ENCODE measurements around the gene CYTH1. TPM values are rescaled to one million over a fixed set of nuclear protein-coding genes. Genes with fewer than 3 reads are reported as not detected.

The CYTH1 gene
- total and polyA plus RNA-seq, 10 of the 15 experiments (the other 5 are each of a cell fraction or from before 2014, with no cell fraction given) = 6.6 to 188 (median 145) TPM

DNA sequence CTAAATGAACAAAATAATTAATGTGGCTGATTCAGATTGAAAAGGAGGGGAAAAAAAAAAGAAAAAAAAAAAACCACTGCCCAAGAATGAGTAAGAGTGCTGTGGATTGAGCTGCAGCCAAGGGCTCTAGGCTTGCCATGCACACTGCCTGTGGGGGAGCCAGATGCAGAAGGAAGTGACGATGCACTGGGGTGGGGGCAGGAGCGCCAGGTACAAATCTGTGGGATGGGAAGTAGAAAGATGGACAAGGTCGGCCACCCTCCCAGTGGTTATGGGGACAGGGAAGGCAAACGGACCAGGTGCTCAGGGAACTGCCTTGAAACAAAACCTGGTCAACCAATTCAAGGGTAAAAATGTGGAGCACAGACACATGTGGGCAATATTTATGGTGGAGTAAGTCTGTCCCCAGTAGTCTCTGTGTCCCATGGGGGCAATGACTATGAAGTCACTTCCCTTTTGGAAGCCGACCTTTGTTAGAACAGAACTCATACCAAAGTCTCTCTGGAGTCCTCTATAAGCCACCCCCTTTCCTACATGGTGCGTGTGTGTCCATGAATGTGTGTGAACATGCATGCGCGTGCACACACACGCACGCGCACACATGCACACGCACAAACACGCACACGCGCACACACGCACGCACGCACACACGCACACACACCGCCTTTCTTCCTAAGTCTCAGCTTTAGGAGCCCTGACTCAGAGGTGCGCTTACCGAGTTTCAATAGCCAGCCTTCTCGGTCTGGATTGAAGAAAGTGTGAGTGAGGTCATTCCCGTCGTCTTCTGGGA is 84.3 kb downstream of the CYTH1 start:
- Histone ChIP-seq H3K36me3 (ENCODE audit: control insufficient read depth in 2 of 2, insufficient read depth in 2 of 2, low read length in 1 of 2) (peaks cover 34 to 59% of the 10 kb centered on the region in 2 experiments), H3K4me1 (ENCODE audit: control insufficient read depth, insufficient read depth, low read length) (peaks cover 55% of the 10 kb centered on the region), H3K79me2 (ENCODE audit: control insufficient read depth, insufficient read depth, low read length) (peaks cover 49% of the 10 kb centered on the region), H3K9me3 (replicated peaks; ENCODE audit: control insufficient read depth, insufficient read depth, low read length) (no peaks in the 10 kb centered on the region), H3K4me2 (ENCODE audit: control insufficient read depth, insufficient read depth) (peak overlapping the region; percentile 80), H3K4me3 (peak overlapping the region; percentile 25; the same call in 1 of the 2 replicates), H2AFZ (ENCODE audit: control insufficient read depth, low read depth, low read length) (no peak overlapping the region), H3K27me3 (replicated peaks in 1 of 2; ENCODE audit: control insufficient read depth in 2 of 2, insufficient read depth in 2 of 2, low read length in 1 of 2) (no peaks in the 10 kb centered on the region), H3K9ac (ENCODE audit: control insufficient read depth, insufficient read depth, low read length) (no peak overlapping the region), H4K20me1 (ENCODE audit: control insufficient read depth, insufficient read depth) (no peaks in the 10 kb centered on the region), H3K27ac (ENCODE audit: control insufficient read depth, insufficient read depth) (peak overlapping the region; percentile 97)
- POLR2A ChIA-PET = interaction anchor here (0.6 to 3.1 kb wide), 16 partner anchors 9 to 839 kb away, joined by 3 to 31 read pairs (median 6); no protein-coding TSS in a partner anchor
- CTCF ChIA-PET = interaction anchor here (0.6 to 6.0 kb wide), 8 partner anchors 9 to 275 kb away, joined by 3 to 69 read pairs (median 3); no protein-coding TSS in a partner anchor
- 68% methylated on average over 25 of the region's 25 CpGs for WGBS (ENCODE audit: insufficient coverage, insufficient replicate concordance, low lambda C conversion rate, missing lambda C conversion rate)
- SMC1A ChIA-PET (ENCODE audit: uncharacterized antibody, unreplicated experiment) = interaction anchor here (0.8 to 6.7 kb wide), 12 partner anchors 9 to 49 kb away, joined by 3 to 98 read pairs (median 5); no protein-coding TSS in a partner anchor
- intact Hi-C loops (cut with micrococcal nuclease; ENCODE audit: unreplicated experiment) (no loop called here), in situ Hi-C loops (cut with MboI) (no loop called here)
- no TSS peak for BruUV-seq (replicated peaks)
- DNase-seq (ENCODE audit: low read depth, low spot score) = no peak
- ATAC-seq = peak; percentile 67
- no peak for FAIRE-seq
- RAD21 ChIA-PET (ENCODE audit: unreplicated experiment) = interaction anchor here (0.7 to 4.9 kb wide), 12 partner anchors 9 to 102 kb away, joined by 3 to 52 read pairs (median 10); no protein-coding TSS in a partner anchor
- TF ChIP-seq TAF1 (IDR thresholded peaks at IDR 0.05; ENCODE audit: borderline replicate concordance, low read depth, low read length) (no peak), JUND (IDR thresholded peaks at IDR 0.05; ENCODE audit: low read depth, low read length) (no peak), RAD21 (IDR thresholded peaks at IDR 0.05; ENCODE audit: insufficient read depth, low read depth, low read length) (no peak), PML (IDR thresholded peaks at IDR 0.05; ENCODE audit: low read length) (no peak), RB1 (IDR thresholded peaks at IDR 0.05; ENCODE audit: borderline replicate concordance) (no peak), LARP7 (IDR thresholded peaks at IDR 0.05) (no peak; the same call in 1 of the 2 replicates), SPI1 (IDR thresholded peaks at IDR 0.05; ENCODE audit: borderline replicate concordance, insufficient read depth, low read depth, low read length) (peak; percentile 39; the same call in 1 of the 2 replicates), POLR2AphosphoS5 (IDR thresholded peaks at IDR 0.05; ENCODE audit: low read length) (peak; percentile 54; the same call in 1 of the 2 replicates), IKZF2 (IDR thresholded peaks at IDR 0.05) (peak in 1 of 2 experiments; percentile 17; a peak in 1 of 4 replicates), SMARCA5 (IDR thresholded peaks at IDR 0.05) (0 out of 2 replicates have a peak, but pooled peaks have one; percentile 59)
- TF ChIP-seq, protein P1, sequence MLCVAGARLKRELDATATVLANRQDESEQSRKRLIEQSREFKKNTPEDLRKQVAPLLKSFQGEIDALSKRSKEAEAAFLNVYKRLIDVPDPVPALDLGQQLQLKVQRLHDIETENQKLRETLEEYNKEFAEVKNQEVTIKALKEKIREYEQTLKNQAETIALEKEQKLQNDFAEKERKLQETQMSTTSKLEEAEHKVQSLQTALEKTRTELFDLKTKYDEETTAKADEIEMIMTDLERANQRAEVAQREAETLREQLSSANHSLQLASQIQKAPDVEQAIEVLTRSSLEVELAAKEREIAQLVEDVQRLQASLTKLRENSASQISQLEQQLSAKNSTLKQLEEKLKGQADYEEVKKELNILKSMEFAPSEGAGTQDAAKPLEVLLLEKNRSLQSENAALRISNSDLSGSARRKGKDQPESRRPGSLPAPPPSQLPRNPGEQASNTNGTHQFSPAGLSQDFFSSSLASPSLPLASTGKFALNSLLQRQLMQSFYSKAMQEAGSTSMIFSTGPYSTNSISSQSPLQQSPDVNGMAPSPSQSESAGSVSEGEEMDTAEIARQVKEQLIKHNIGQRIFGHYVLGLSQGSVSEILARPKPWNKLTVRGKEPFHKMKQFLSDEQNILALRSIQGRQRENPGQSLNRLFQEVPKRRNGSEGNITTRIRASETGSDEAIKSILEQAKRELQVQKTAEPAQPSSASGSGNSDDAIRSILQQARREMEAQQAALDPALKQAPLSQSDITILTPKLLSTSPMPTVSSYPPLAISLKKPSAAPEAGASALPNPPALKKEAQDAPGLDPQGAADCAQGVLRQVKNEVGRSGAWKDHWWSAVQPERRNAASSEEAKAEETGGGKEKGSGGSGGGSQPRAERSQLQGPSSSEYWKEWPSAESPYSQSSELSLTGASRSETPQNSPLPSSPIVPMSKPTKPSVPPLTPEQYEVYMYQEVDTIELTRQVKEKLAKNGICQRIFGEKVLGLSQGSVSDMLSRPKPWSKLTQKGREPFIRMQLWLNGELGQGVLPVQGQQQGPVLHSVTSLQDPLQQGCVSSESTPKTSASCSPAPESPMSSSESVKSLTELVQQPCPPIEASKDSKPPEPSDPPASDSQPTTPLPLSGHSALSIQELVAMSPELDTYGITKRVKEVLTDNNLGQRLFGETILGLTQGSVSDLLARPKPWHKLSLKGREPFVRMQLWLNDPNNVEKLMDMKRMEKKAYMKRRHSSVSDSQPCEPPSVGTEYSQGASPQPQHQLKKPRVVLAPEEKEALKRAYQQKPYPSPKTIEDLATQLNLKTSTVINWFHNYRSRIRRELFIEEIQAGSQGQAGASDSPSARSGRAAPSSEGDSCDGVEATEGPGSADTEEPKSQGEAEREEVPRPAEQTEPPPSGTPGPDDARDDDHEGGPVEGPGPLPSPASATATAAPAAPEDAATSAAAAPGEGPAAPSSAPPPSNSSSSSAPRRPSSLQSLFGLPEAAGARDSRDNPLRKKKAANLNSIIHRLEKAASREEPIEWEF (IDR thresholded peaks at IDR 0.05; ENCODE audit: insufficient replicate concordance, low read depth, low read length) = peak; percentile 1
- TF ChIP-seq, protein P2, sequence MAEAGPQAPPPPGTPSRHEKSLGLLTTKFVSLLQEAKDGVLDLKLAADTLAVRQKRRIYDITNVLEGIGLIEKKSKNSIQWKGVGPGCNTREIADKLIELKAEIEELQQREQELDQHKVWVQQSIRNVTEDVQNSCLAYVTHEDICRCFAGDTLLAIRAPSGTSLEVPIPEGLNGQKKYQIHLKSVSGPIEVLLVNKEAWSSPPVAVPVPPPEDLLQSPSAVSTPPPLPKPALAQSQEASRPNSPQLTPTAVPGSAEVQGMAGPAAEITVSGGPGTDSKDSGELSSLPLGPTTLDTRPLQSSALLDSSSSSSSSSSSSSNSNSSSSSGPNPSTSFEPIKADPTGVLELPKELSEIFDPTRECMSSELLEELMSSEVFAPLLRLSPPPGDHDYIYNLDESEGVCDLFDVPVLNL (IDR thresholded peaks at IDR 0.05; ENCODE audit: low read depth, low read length) = no peak
- TF ChIP-seq, protein P3, sequence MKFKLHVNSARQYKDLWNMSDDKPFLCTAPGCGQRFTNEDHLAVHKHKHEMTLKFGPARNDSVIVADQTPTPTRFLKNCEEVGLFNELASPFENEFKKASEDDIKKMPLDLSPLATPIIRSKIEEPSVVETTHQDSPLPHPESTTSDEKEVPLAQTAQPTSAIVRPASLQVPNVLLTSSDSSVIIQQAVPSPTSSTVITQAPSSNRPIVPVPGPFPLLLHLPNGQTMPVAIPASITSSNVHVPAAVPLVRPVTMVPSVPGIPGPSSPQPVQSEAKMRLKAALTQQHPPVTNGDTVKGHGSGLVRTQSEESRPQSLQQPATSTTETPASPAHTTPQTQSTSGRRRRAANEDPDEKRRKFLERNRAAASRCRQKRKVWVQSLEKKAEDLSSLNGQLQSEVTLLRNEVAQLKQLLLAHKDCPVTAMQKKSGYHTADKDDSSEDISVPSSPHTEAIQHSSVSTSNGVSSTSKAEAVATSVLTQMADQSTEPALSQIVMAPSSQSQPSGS (IDR thresholded peaks at IDR 0.05; ENCODE audit: low read length) = no peak
- TF ChIP-seq, protein P4, sequence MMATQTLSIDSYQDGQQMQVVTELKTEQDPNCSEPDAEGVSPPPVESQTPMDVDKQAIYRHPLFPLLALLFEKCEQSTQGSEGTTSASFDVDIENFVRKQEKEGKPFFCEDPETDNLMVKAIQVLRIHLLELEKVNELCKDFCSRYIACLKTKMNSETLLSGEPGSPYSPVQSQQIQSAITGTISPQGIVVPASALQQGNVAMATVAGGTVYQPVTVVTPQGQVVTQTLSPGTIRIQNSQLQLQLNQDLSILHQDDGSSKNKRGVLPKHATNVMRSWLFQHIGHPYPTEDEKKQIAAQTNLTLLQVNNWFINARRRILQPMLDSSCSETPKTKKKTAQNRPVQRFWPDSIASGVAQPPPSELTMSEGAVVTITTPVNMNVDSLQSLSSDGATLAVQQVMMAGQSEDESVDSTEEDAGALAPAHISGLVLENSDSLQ (IDR thresholded peaks at IDR 0.05) = no peak

Measured in GM12878 (cell line).